ENCODE measurements around the gene DIAPH3. TPM values are rescaled to one million over a fixed set of nuclear protein-coding genes. Genes with fewer than 3 reads are reported as not detected.

DIAPH3 gene
- total RNA-seq, 1 donor from 2014 or later: 12.7 TPM

DNA sequence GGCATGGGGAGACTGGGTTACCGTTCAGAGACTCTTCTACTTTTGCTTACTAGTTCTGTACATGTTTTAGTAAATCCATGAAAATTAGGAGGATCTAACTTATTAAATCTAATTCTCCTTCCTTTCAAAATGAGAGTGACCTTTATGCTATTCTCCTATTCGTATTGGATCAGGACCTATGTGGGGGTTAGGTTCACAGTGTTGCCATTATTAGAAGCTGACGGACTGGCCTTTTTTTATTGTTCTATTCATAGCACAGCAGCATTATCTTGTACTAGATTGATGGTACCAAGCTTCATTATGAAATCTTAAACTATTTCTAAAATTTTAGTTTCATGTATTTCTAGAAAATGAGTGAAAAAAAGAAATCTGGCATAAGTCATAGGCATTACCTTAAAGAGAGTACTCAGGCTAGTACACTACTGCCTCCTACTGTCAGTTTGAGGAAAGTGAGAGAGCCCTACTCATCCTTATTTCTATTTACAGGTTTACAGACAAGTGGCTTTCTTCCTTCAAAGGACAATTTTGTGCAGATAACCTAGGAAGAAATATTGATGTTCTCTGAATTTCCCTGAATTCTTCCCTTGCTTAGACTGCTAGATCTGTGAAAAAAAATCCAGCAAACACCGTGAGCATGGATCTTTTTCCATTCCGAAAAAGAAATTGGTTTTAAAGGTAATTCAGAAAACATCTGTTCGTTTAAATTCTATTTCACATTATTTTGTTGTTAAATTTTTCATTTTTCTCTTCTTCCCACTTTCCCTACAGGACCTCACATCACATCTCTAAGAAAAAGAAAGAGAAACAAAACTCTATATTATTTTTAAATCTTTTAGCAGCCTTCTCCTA is 485.5 kb downstream of the DIAPH3 start:
- DNase-seq (ENCODE audit: low read depth, low spot score): peak; percentile 44

DNA sequence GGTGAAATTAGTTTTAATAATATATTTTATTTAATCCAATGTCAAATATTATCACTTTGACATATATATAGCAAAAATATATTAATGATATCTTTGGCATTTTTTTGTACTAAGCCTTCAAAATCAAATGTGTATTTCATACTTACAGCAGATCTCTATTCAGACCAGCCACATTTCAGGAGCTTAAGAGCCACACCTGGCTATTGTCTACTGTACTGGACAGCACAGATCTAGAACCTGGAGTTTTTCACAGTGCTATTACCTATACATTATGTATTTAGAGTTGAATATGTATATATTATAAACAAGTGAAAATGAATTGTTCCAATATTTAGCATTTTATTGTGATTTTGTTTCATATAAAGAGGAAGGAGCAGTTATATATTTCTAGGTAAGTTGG is 486.3 kb downstream of the DIAPH3 start:
- DNase-seq (ENCODE audit: low read depth, low spot score): no peak

DNA sequence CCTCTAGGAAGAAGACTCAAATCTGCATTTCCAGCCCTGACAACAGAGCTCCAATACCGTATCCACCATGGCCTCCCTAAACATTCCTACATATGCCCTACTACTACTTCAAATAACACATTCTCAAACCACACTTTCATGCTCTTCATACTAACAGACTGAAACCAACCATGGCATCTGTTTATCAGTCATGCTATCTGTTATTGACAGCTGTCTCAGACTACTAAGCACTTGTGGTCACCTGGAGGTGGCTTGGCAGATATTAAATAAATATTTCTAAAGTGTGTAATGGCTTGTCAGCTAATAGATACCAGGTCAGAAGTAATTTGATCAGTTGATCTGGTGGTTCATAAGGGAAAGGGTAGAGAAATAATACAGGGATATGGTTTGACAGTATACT is 489.1 kb downstream of the DIAPH3 start:
- no peak for DNase-seq (ENCODE audit: low read depth, low spot score)

DNA sequence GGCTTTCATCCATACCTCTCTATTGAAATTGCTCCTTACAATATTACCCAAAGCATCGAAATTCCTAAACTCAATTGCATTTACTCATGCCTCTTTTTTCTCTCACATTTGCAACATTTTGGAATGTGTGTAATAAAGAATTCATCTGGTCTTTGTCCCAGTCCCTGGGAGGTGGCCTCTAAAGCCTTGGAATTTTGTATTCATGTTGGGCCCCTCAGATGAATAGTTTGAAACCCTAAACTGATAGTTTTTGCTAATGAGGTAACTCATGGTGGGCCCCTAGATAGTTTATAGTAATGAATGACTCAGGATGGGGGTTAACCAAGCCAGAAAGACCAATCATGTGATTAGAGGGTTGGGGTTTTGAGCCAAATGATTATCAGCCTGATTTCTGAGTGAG is 490.4 kb downstream of the DIAPH3 start:
- no peak for DNase-seq (ENCODE audit: low read depth, low spot score)

DNA sequence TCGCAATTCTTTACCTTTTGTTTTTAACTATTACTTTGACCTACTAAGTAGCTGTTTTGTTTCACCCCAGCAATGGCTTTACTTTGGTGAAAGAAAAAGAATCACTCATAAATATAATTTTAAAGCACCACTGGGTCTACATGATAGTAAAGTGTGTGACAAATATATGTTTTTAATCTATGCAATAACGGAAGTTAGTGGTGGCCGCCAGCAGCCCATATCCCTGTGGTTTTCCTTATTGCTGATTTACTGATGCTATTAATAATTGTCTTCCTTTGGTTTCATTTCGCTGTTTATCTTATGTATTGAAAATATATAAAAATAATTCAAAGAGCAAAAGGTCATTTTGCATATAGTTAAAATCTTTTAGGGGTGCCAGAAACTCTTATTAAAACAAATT is 491.3 kb downstream of the DIAPH3 start:
- DNase-seq (ENCODE audit: low read depth, low spot score): no peak

DNA sequence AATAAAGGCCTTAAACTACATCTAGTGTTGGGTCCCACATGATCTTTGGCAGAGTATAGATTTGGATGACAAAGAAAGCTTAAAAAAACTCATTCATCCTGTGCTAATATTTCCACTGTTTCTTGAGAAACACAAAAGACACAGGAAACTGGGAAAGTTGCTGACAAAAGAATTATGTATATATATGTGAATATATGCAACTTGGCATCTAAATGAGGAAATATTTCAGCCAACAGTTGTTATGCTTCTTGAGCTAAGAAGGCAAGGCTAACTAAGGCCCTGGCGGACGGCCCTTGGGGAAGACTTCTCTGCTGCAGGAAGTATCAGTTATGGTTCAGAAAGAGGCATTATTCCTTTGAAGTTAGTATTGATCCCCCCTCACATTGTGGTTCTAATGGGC is 491.8 kb downstream of the DIAPH3 start:
- peak; percentile 15 for DNase-seq (ENCODE audit: low read depth, low spot score)

DNA sequence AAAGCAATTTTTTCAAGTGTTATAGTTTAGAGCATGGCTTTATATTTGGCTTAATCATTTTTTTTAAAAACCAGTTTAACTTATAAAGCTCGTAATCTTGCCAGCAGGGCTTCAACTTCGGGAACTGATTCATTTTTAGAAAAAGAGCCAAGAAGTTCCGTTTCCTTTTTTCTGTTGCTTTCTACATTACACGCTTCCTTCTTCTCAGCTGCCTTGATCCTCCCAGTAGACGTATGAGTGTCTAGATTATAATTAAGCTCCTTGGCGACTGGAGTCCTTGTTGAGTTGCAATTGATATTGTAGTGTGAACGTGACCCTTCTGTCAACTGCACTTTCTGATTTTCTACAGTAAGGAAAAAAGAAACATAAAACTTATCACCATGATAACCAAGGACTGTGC is 497.2 kb downstream of the DIAPH3 start:
- DNase-seq (ENCODE audit: low read depth, low spot score): peak; percentile 81

DNA sequence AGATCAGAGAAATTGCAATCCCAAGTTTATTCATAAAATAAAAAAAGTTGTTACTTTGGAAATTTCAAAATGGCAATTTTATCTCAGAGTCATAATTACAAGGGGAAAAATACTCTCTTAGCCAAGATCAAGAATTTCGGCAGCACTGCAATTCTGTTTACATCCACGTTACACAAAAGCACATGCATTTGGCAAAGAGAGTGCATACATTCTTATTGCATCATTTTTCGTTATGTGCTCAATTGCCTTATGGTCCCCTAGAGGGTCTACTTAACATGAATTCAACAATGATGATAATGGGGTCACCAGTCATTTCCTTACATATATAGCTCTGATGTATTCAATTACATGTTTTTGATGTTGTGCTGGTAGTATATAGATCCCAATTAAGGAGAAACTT is 498.0 kb downstream of the DIAPH3 start:
- DNase-seq (ENCODE audit: low read depth, low spot score): no peak

DNA sequence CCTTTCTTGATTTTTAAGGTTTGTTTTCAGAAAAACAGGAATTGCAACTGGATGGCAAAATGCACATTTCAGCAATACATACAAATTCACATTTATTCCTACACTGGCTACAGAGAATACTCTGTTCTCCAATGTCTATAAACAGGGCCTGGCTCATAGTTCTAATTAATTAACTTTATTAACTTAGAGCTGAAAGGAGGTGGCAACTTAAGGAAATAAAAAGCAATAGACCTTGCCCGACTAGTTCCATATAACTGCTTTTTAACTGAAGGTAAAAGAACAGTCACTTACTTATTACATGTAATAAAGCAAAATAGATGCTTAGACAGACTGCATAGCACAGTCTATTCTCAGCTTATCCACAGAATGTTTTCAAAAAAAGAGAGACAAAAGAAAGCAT is 498.5 kb downstream of the DIAPH3 start:
- no peak for DNase-seq (ENCODE audit: low read depth, low spot score)

DNA sequence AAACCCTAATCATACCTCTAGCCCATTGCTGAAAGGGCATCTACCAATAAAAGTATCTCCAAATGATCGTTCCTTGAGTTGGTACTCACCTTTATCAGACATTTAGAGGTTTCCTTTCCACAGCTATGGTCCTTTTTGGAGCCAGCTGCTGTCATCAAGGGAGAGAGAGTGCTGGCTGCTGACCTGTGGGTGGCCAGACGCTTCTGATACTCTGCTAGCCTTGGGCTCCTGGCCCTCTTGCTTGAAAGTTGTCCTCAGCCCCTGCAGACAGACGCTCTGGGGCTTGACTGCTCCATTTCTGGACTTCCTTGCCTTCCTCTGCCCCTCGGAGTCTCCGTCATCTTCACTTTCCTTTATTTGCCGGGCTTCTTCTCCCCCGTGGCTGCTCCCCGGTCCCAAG is 499.1 kb downstream of the DIAPH3 start:
- no peak for DNase-seq (ENCODE audit: low read depth, low spot score)

DNA sequence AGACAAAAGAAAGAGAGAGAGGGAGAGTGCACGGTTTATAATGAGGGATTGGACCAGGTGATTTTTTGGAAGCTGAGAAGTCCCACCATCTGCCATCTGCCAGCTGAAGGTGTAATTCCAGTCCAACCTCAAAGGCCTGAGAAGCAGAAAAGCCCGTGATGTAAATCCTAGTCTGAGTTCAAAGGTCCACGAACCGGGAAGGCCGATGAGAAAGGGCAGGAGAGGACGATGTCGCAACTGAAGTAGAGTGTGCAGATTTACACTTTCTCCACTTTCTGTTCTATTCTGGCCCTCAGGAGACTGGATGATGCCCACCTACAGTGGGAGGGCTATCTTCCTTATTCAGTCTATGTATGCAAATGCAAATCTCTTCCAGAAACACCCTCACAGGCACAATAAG is 500.0 kb downstream of the DIAPH3 start:
- DNase-seq (ENCODE audit: low read depth, low spot score): no peak

DNA sequence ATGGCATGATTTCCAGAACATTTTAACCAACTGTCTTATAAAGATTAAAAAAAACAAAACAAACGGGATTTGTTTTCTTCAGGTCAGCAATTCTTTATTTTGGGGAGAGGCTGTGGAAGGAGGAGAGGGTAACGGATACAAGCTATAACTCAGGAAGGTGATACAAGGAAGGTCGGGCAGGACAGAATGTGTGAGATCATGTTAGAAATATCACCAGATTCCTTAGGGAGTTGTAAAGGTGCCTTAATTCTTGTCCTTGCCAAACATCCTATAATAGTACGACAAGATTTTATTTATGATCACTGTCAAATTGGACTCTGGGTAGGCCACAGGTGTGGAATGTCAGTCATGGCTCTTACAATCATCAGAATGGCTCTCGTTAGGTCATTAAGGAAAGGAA is 503.1 kb downstream of the DIAPH3 start:
- DNase-seq (ENCODE audit: low read depth, low spot score): no peak

DNA sequence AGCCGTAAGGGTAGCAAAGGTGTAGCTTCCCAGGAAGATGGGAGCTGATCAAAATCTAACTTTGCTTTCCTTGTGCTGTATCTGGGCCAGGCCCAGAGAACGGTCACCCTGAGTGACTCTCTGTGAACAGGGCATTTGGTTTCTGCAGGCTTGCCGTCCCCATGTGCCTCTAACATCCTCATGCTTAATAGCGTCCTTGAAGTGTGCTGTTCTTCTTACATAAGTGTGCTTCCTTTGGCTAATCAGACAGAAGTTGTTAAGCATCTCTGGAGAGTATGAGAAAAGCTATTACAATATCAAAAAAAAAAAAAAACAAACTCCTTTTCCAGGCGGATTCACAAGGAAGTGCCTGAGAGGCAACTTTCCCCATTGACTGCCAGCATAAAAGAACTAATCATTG is 503.7 kb downstream of the DIAPH3 start:
- DNase-seq (ENCODE audit: low read depth, low spot score): no peak

DNA sequence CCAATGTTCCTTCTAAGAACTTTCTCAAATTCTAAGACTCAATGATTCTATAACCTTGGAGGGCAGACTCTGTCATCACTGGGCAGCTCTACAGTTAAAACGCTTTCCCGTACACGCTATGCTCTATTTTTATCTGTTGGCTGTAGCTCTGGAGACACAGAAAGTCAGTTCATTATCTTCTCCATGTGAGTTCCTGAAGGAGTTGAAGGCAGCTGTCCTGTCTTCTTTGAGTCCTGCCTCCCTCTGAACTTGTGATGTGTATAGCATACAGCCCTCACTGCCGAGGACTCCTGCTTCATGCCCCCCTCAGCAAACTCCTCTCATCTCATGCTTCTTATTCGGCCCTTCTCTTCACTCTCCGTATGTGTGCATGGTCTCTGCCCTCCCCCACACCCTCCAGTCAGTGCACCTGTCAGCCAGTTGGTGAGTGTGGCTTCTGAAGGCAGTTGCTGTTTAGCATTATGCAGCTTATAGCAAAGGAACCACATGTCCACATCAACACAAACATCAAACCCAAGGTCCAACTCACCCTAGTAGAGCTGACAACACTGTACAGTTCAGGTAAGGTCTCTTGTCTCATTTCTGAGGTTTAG is 504.9 kb downstream of the DIAPH3 start:
- no peak for DNase-seq (ENCODE audit: low read depth, low spot score)

DNA sequence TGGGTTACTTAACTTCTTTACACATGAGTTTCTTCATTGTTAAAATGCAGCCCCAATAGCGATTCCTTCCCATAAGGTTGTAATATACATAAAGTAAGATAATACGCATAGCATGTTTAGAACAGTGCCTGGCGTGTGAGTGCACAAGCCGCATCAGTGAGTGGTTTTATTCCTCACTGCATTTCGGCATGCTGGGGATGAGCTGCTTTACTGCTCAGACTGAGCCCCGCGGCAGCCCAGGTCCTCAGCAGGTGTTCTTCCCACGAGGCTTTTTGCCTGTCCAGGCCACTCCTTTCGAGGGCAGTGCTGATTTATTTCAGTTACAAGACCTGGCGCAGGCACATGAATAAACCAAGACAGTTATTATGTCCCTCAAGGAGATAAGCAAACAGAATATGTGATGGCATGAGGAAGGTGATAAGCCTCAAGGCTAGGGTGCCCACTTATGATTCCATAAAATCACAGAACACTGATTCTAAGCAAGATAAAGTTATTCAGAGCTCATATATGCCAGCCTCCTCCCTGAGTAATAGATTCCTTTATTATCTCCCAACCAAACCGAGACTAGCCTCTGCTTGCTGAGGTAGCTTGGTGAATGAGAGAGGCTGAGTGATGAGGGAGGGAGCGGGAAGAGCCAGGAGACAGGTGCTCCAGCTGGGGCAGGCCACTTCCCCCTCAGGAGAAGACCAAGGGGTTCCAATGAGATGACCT is 505.5 kb downstream of the DIAPH3 start:
- DNase-seq (ENCODE audit: low read depth, low spot score): no peak

DNA sequence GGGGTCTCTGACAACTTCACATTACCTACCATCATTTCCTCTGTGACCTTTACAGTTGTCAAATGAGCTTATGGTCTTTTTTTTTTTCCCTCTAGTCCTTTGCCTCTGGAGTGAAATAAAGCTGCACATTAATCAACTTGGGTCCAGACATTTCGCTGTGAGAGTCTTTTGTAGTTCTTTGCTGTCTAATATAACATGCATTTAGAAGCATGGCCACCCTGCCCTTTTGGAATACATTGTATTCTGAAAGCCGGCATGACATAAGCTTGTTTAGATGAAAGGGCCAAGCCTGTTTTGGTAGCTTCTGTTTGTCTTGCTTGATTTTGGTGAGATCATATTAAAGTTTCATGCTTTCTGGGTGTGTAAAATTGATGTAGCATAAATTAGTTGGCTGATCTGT is 509.8 kb downstream of the DIAPH3 start:
- DNase-seq (ENCODE audit: low read depth, low spot score): no peak

DNA sequence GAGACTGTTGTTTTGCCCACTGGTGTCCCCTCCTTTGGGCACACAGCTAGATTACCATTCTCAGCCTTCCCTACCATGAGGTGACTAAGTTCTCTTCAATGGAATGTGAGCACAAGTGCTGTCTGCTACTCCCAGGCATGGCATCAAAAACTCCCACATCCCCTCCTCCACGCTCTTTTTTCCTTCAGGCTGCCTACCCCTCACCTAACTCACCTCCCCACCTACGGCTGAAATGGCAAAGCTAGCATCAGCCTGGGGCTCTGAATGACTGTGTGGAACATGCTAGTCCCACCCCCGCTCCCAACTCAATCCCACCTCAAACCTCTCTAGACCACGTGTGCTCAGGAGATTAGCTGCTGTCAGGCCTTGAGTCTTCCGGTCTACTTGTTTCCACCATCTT is 512.2 kb downstream of the DIAPH3 start:
- DNase-seq (ENCODE audit: low read depth, low spot score): no peak

DNA sequence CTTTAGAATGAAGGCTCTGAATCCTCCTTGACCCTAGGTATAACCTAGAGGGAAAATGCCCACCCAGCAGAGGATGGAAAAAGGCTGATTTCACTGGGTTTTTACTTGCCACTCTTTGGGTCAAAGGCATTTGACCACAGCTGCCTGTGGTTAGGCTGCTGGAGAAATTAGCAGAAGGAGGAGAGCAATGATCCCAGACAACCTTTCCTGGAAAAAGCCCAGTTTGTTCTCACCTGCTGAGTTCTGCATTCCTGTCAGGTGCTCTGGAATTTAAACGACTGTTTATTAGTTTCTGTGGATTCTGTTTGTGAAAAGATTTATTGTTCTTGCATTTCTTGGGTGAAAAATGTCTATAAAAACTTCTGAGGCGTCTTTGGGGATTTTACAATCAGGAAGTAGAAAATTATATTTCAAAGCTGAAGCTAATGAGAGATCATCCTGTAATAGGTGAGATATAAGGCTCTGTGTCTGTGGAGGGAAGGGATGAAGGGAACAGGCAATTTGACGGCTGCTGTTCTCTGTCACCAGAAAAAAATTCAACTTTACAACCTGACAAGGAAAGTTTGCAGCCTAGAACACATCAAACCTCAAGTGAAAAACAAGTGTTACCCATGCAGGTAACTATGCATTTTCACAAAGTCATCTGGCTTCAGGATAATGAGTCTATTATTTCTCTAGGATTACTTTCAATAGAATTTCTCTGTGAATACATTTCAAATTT is 519.7 kb downstream of the DIAPH3 start:
- no peak for DNase-seq (ENCODE audit: low read depth, low spot score)

DNA sequence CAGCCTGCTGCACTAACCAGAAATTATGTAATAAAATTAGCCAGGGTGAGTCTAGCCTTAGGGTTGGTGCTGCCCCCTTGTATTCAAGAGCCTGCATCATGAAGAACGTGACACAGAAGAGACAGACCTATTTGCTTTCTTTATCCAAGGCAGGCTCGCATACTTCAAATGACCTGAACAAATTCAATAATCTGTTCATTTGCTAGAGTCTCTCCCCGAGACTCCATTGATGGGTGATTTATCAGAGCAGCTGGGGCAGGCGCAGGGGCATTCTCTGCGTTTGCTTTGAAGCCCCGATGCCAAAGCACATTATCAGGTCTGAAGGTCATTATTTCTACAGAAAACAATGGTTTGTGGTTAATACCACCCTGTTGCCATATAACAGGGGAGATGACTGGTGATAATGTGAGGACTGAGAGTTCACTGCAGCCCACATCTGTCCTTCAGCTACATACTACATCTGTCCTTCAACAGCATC is 520.3 kb downstream of the DIAPH3 start:
- no peak for DNase-seq (ENCODE audit: low read depth, low spot score)

DNA sequence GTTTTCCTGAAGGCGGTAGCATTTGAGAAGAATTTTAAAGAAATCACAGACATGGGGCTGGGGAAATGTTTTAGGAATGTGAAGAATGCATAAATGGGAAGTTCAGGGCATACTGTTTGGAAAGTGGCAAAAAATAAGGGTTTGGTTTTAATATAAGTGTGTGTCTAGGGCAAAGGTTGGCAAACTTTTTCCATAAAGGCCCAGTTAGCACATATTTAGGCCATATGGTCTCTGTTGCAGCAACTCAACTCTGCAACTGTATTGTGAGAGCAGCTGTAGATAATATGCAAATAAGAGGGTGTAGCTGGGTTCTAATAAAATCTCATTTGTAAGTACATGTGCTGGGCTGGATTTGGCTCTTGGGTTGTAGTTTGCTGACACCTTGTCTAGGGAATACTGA is 521.9 kb downstream of the DIAPH3 start:
- no peak for DNase-seq (ENCODE audit: low read depth, low spot score)

DNA sequence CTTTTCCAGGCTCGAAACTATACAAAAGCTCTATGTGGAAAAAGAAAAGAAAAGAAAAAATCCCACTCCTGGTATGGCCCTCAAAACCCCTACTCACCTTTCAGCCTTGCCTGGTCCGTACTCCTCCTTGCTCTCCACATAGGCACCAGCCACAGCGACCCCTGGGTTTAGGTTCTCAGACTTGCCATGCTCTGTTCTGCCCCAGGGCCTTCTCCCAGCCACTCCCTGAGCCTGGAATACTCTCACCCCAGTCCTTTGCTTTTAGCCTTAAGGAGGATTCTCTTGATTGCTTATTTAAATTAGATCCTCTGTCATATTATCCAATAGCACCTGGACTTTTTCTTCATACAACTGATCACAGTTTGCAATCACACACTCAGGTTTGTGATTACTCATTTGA is 522.5 kb downstream of the DIAPH3 start:
- DNase-seq (ENCODE audit: low read depth, low spot score): no peak

DNA sequence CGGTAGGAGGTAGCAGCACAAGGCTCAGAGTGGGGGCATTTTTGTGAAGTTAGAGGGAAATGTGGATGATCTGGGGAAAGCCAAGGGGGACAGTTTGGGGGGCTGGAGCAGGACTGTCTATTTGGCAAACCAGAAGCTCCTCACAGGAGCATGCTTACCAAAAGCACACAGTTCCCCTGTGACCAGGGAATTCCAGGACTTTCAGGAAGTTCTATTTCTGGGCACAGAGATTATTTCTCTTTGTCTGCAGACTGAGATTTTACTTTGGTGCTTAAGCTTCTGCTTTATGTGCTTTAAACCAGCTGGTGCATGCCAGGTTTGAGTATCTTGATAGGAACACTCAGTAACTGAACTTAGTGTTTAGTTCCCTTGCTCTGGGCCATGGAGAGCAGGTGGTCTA is 525.3 kb downstream of the DIAPH3 start:
- DNase-seq (ENCODE audit: low read depth, low spot score): no peak

All from pulmonary artery endothelial cell (primary cell).